Mucosa of rectum (tissue), 2 donors: Measurements from ENCODE around the gene MARCHF3.

Experiments
- H3K27ac ChIP-seq, 2 donors: one replicate each; pipeline ENCODE4 v1.7.0; 2013; ENCODE audit warnings: inconsistent platforms in 2 of 2, low read depth in 2 of 2, low read length in 2 of 2
- H3K27me3 ChIP-seq, 2 donors: one replicate each; pipeline ENCODE4 v1.7.0; 2013; ENCODE audit warnings: low read length in 2 of 2; ENCODE audit not compliant: control insufficient read depth in 2 of 2, insufficient read depth in 2 of 2
- H3K36me3 ChIP-seq, 2 donors: one replicate each; pipeline ENCODE4 v1.7.0; 2013; ENCODE audit warnings: low read length in 2 of 2; ENCODE audit not compliant: control insufficient read depth in 2 of 2, insufficient read depth in 2 of 2
- H3K4me1 ChIP-seq, 2 donors: one replicate each; pipeline ENCODE4 v1.7.0; 2013; ENCODE audit warnings: low read length in 2 of 2, mild to moderate bottlenecking in 1 of 2; ENCODE audit not compliant: control insufficient read depth in 2 of 2, insufficient read depth in 2 of 2
- H3K4me3 ChIP-seq, 2 donors: one replicate each; pipeline ENCODE4 v1.7.0; 2013; ENCODE audit warnings: low read length in 2 of 2
- H3K9ac ChIP-seq, 2 donors: one replicate each; pipeline ENCODE4 v1.7.0; 2013; ENCODE audit warnings: low read length in 2 of 2, low read depth in 1 of 2, mild to moderate bottlenecking in 1 of 2
- H3K9me3 ChIP-seq, 2 donors: one replicate each; pipeline ENCODE4 v1.7.0; 2013; ENCODE audit warnings: low read length in 2 of 2; ENCODE audit not compliant: control insufficient read depth in 2 of 2
- donor health status: healthy.
- donor health status: Normal muscosa, but diverticular disease.

Gene MARCHF3

GRCh38 chr5:126988021-126988569 is 42.3 kb downstream of the MARCHF3 start:
- no peaks in the 10 kb centered on the region for H3K9me3 ChIP-seq
- H3K27me3 ChIP-seq = no peaks in the 10 kb centered on the region
- H3K36me3 ChIP-seq = no peaks in the 10 kb centered on the region
- no peak overlapping the region for H3K9ac ChIP-seq
- H3K4me1 ChIP-seq = no peaks in the 10 kb centered on the region
- peak overlapping the region in 1 of 2 donors; percentile 11 for H3K27ac ChIP-seq
- H3K4me3 ChIP-seq = no peak overlapping the region

- Histone ChIP-seq H3K9ac (no peak overlapping the region), H3K4me3 (no peak overlapping the region), H3K27ac (no peak overlapping the region), H3K4me1 (no peaks in the 10 kb centered on the region), H3K36me3 (no peaks in the 10 kb centered on the region), H3K9me3 (no peaks in the 10 kb centered on the region), H3K27me3 (no peaks in the 10 kb centered on the region)
These were observed 43.0 kb downstream of the MARCHF3 start for GRCh38 chr5:126987271-126987899.

GRCh38 chr5:126984632-126985031 is 45.7 kb downstream of the MARCHF3 start:
- H3K4me3 ChIP-seq = no peak overlapping the region
- H3K36me3 ChIP-seq = no peaks in the 10 kb centered on the region
- H3K4me1 ChIP-seq = no peaks in the 10 kb centered on the region
- H3K9ac ChIP-seq = no peak overlapping the region
- no peaks in the 10 kb centered on the region for H3K9me3 ChIP-seq
- H3K27me3 ChIP-seq = no peaks in the 10 kb centered on the region
- H3K27ac ChIP-seq = no peak overlapping the region

GRCh38 chr5:126983874-126984266 is 46.5 kb downstream of the MARCHF3 start:
- Histone ChIP-seq H3K9ac (no peak overlapping the region), H3K4me3 (no peak overlapping the region), H3K27ac (no peak overlapping the region), H3K36me3 (no peaks in the 10 kb centered on the region), H3K27me3 (no peaks in the 10 kb centered on the region), H3K9me3 (no peaks in the 10 kb centered on the region), H3K4me1 (no peaks in the 10 kb centered on the region)

GRCh38 chr5:126982926-126983873 is 47.2 kb downstream of the MARCHF3 start:
- H3K4me1 ChIP-seq = no peaks in the 10 kb centered on the region

GRCh38 chr5:126982202-126982601 is 48.2 kb downstream of the MARCHF3 start:
- Histone ChIP-seq H3K9ac (no peak overlapping the region), H3K4me1 (no peaks in the 10 kb centered on the region), H3K27me3 (no peaks in the 10 kb centered on the region), H3K9me3 (no peaks in the 10 kb centered on the region), H3K4me3 (no peak overlapping the region), H3K36me3 (no peaks in the 10 kb centered on the region), H3K27ac (no peak overlapping the region)

More at GRCh38 chr5:126982926-126983873, 47.2 kb downstream of the MARCHF3 start:
- no peak overlapping the region for H3K4me3 ChIP-seq
- no peaks in the 10 kb centered on the region for H3K36me3 ChIP-seq
- H3K9me3 ChIP-seq = no peaks in the 10 kb centered on the region
- no peaks in the 10 kb centered on the region for H3K27me3 ChIP-seq
- no peak overlapping the region for H3K27ac ChIP-seq
- H3K9ac ChIP-seq = no peak overlapping the region

GRCh38 chr5:126981701-126982100 is 48.7 kb downstream of the MARCHF3 start:
- no peaks in the 10 kb centered on the region for H3K4me1 ChIP-seq
- no peaks in the 10 kb centered on the region for H3K9me3 ChIP-seq
- H3K9ac ChIP-seq = no peak overlapping the region
- no peak overlapping the region for H3K4me3 ChIP-seq
- no peaks in the 10 kb centered on the region for H3K27me3 ChIP-seq
- no peak overlapping the region for H3K27ac ChIP-seq
- H3K36me3 ChIP-seq = no peaks in the 10 kb centered on the region

GRCh38 chr5:126981222-126981621 is 49.1 kb downstream of the MARCHF3 start:
- Histone ChIP-seq H3K27ac (no peak overlapping the region), H3K9me3 (no peaks in the 10 kb centered on the region), H3K27me3 (no peaks in the 10 kb centered on the region), H3K36me3 (no peaks in the 10 kb centered on the region), H3K4me3 (no peak overlapping the region), H3K9ac (no peak overlapping the region), H3K4me1 (no peaks in the 10 kb centered on the region)

- H3K27ac ChIP-seq = no peak overlapping the region
- H3K9ac ChIP-seq = no peak overlapping the region
- H3K9me3 ChIP-seq = no peaks in the 10 kb centered on the region
- no peaks in the 10 kb centered on the region for H3K36me3 ChIP-seq
- peaks cover under 1 to 3% of the 10 kb centered on the region in 2 donors for H3K4me1 ChIP-seq
- no peak overlapping the region for H3K4me3 ChIP-seq
- H3K27me3 ChIP-seq = no peaks in the 10 kb centered on the region
These were observed 52.1 kb downstream of the MARCHF3 start for GRCh38 chr5:126978258-126978657.

GRCh38 chr5:126976520-126977172 is 53.7 kb downstream of the MARCHF3 start:
- Histone ChIP-seq H3K4me3 (no peak overlapping the region), H3K36me3 (no peaks in the 10 kb centered on the region), H3K27ac (no peak overlapping the region), H3K9ac (no peak overlapping the region), H3K4me1 (peaks cover 10 to 14% of the 10 kb centered on the region in 2 donors), H3K27me3 (no peaks in the 10 kb centered on the region), H3K9me3 (no peaks in the 10 kb centered on the region)
